GM18951 (cell line): ENCODE results near the gene PTPRH.
A peak's percentile ranks its signal among the peaks of the same experiment; 100 is the strongest.

Experiments
- POLR2A ChIP-seq: IDR thresholded peaks from 4 replicates; pipeline ENCODE4 v1.6.1; 2011; ENCODE audit warnings: mild to moderate bottlenecking; ENCODE audit not compliant: insufficient read length, insufficient read depth; ENCODE audit errors: extremely low read depth
- in situ Hi-C: fragments of 300-500 bp; cut with MboI; formaldehyde crosslinking; loops from one replicate; pipeline ENCODE4 v1.12.0; 2022; ENCODE audit warnings: low sequenced_read_pairs, mixed read lengths, inconsistent platforms; ENCODE audit not compliant: unreplicated experiment

Gene PTPRH

DNA sequence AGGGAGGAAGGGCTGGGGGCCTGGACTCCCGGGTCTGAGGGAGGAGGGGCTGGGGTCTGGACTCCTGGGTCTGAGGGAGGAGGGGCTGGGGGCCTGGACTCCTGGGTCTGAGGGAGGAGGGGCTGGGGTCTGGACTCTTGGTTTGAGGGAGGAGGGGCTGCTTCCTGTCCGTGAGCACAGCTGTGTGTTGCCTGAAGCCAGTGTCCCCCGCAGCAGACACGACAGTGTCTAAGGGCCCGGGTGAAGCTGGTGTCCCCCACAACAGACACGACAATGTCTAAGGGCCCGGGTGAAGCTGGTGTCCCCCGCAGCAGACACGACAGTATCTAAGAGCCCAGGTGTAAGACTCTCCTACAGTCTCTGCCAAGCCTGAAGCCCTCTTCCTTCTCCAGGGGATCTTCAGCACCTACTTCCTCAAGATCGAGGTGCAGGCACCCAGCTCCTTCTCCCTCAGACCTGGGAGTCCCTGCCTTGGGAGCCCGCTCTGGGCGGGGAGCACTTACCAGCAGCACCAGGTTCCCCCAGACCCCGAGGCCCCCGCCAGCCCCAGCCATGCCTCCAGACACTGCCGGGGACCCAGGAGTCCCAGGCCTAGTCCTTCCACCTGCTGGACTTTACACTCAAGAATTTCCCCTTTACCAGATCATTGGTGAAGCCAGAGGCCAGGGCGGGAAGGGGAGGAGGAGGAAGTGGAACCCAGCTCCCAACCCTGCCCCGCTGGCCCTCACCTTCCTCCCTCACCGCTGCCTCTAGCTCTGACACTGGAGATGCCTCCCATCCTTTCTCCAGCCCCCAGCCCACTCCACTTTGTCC lies at the start of gene PTPRH:
Gene PTPRH (minus strand): TSS at position 622 of the 813 bp plus-strand sequence. CDS start 68 bp downstream, at position 554.
- in situ Hi-C loops = no loop called here
- no peak for TF ChIP-seq POLR2A

- in situ Hi-C loops = no loop called here
- no peak for TF ChIP-seq POLR2A
These were observed 49.2 kb upstream of the PTPRH start for GRCh38 chr19:55258476-55258827.

DNA sequence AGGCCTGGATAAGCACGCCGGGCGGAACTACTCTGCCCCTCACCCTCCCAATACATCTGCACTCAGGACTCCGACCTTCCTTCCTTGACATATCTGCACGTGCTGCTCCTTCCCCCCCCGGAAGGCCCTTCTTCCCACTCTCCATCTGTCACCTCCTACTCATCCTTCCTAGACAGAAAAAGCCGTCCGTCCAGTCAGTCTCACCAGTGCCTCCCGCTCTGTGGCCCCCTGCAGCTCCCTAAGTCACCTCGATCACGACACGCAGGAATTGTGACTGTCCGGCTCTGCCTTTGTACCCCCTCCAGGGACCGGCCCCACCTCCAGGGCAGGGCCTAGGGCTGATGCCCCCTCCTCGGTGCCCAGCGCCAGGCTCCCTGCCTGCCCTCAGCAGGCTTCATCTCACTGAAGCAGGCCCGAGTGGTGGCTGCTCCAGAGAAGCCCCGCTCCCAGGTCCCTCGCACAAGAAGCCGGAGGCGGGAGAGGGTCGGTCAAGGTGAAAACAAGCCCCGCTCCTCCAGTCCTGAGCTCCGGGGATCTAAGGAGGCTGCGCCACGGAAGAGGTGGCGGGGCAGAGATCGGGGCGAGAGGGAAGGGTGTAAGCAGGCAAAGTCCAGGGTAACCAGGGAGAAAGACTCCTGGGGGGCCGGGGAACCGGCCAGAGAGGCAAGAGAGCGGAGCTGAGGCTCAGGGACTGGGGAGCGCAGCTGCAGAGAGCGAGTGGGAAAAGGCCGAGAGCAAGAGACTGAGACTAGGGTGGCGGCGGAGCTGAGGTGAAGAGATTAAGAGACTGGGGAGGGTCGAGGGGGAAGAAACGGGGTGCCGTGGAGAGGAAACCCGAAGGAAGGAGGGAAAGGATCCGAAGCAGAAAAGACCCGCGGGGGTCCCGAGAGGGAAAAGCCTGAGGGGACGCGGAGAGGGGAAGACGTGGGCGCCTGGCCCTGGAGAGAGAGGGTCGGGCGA lies 48.4 kb upstream of the PTPRH start:
- TF ChIP-seq POLR2A = peak; percentile 32
- in situ Hi-C loops = no loop called here

DNA sequence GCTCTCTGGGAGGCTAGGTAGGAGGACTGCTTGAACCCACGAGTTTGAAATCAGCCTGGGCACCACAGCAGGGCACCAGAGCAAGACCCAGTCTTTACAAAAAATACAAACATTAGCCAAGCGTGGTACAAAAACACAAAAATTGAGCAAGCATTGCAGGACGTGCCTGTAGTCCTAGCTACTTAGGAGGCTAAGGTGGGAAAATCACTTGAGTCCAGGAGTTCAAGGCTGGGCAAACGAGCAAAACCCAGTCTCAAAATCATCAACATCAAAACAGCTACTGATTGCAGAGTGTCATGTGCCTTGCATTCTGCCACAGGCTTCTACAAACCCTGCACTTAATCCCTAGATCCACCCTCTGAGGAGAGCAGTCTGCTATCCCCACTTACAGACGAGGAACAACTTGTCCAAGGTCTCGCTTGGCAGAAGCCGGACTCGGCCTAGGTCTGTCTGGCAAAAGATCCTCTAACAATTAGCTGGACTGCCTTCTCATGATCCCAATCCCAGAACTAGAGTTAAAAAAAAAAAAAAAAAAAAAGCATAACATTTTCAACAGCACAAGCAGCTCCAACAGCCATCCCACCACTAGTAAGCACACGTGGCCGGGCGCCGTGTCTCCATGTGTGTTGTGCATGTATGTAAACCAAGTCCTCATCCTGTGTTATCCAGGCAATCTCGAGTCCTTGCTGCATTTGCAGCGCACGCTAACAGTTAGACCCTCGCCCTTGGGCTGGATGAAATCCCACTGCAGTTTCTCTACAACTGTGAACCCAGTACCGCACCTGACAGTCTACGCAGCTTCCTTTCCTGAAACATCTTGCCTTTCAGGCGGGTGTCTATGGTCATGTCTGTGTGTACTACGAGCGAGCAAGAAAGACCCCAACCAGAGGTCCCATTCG lies 47.5 kb upstream of the PTPRH start:
- in situ Hi-C loops = no loop called here
- TF ChIP-seq POLR2A = no peak

DNA sequence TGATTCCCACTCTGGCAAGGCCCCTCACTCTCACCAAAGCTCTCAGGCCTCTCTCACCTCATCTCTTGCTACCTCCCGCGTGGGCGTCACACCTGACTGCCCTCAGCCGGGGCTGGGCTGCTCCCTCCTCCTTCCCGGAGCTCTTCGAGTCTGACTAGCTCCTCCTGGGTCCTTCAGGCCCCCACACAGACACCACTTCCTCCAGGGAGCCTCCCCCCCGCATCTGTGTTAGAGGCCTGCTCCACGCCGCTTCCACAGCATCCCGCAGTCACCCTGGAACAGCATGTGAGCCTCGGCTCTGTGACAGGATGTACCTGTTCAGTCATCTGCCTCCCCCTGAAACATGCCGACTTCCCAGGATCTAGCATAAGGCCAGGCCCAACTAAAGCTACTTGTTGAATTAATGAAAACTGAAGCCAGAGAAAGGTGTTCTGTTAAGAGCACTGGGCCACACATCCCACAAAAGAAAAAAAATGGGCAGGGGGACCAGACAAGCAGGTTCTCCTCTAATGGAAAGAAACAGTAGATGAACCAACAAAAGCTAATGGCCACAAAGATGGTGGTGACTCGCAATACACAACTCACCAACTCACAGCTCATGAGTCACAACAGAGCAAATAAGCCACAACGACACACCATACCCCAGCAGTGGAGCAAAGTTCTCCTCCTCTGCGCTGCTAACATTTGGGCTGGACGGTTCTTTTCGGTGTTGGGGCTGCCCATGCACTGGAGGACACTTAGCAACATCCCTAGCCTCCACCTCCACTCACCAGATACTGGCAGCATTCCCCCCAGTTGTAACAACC lies 46.5 kb upstream of the PTPRH start:
- peak; percentile 52 for TF ChIP-seq POLR2A
- in situ Hi-C loops = no loop called here

GRCh38 chr19:55254625-55254977 lies 45.3 kb upstream of the PTPRH start:
- TF ChIP-seq POLR2A = no peak
- in situ Hi-C loops = no loop called here

DNA sequence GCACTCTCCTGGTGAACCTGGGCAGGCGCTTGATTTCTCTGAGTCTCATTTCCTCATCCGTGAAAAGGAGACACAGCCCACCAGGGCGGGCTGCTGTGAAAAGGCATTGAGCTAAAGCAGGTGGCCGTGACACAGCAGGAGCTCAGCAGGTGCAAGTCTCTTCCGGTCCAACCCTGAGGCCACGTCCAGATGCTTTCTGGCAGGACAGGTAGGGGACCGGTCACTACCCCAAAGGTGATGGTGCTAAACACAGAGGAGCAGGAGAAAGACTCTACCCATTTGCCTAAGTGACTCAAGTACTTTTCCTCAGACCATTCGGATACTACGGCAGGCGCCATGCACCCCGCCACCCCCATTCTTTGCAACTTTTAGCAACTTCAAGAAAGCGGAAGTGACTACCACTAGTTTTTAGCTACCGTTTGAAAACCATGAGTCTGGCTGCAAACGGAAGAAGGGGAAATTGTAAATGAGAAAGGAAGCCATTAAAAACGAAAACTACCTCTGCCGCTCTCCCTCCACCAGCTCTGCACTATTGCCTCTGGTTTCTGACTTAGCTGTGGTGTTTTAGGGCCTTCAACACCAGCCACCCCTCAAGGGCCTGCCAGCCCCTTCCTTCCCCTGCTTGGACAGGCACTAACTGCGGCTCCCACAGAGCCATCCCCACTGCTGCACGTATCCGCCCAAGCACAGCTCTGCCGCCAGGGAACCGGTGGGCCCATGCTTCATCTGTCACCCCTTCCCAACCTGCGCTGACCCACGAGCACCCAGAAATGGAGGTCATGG lies 44.7 kb upstream of the PTPRH start:
- in situ Hi-C loops = no loop called here
- peak; percentile 56 for TF ChIP-seq POLR2A

GRCh38 chr19:55252760-55253663 lies 43.7 kb upstream of the PTPRH start:
- in situ Hi-C loops = no loop called here
- TF ChIP-seq POLR2A = no peak

GRCh38 chr19:55251341-55252081 lies 42.2 kb upstream of the PTPRH start:
- TF ChIP-seq POLR2A = no peak
- in situ Hi-C loops = no loop called here
